Measurements from ENCODE around the gene ZNF76. TPM values are rescaled to one million over a fixed set of nuclear protein-coding genes. Genes with fewer than 3 reads are reported as not detected.

Gene ZNF76
- total and polyA plus RNA-seq, 7 donors: 17.9 to 37.3 (median 24.6) TPM

DNA sequence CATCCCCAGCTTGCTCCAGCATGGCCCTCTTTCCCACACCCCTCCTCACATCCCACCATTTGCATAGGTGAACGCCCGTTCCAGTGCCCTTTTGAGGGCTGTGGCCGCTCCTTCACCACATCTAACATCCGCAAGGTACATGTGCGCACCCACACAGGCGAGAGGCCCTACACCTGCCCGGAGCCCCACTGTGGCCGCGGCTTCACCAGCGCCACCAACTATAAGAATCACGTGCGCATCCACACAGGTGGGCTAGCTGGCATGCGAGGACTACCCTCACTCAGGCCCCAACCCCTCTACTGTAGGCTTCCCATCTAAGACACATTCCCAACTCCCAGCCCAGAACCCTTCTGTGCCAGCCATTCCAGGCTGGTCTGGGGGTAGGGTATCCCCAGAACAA lies 32.0 kb downstream of the ZNF76 start:
- H3K4me1 ChIP-seq: peaks cover 14% of the 10 kb centered on the region
- TF ChIP-seq, protein P1, sequence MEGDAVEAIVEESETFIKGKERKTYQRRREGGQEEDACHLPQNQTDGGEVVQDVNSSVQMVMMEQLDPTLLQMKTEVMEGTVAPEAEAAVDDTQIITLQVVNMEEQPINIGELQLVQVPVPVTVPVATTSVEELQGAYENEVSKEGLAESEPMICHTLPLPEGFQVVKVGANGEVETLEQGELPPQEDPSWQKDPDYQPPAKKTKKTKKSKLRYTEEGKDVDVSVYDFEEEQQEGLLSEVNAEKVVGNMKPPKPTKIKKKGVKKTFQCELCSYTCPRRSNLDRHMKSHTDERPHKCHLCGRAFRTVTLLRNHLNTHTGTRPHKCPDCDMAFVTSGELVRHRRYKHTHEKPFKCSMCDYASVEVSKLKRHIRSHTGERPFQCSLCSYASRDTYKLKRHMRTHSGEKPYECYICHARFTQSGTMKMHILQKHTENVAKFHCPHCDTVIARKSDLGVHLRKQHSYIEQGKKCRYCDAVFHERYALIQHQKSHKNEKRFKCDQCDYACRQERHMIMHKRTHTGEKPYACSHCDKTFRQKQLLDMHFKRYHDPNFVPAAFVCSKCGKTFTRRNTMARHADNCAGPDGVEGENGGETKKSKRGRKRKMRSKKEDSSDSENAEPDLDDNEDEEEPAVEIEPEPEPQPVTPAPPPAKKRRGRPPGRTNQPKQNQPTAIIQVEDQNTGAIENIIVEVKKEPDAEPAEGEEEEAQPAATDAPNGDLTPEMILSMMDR (IDR thresholded peaks at IDR 0.05): no peak
- intact Hi-C loops (cut with DNase I): loop anchor here (5.0 to 10.0 kb wide), 2 partner anchors 161 to 263 kb away; partner anchors contain the start of gene FANCE (in 1 of the 2)
- ATAC-seq: no peak
- peaks cover 2 to 92% of the 10 kb centered on the region in 2 donors for H3K36me3 ChIP-seq (ENCODE audit: insufficient read depth in 1 of 2, low read depth in 1 of 2)
- no peak overlapping the region for H3K27ac ChIP-seq
- H3K4me3 ChIP-seq: no peak overlapping the region
- 95 to 96% (median 95%) methylated on average over 13 of the region's 13 CpGs for WGBS, 3 donors
- H3K27me3 ChIP-seq (ENCODE audit: insufficient read depth in 3 of 3, low read length in 2 of 3): no peaks in the 10 kb centered on the region
- H3K9me3 ChIP-seq: no peaks in the 10 kb centered on the region
- no peak for DNase-seq

DNA sequence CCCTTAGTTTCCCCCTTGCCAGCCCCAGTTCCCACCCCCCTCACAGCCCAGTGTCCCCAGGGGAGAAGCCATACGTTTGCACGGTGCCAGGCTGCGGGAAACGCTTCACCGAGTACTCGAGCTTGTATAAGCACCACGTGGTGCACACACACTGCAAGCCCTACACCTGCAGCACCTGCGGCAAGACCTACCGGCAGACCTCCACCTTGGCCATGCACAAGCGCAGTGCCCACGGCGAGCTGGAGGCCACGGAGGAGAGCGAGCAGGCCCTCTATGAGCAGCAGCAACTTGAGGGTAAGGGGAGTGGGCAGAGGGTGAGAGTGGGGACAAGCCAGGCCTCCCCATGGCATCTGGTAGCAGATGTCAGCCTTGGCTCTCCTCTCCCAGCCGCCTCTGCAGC lies 33.0 kb downstream of the ZNF76 start:
- Histone ChIP-seq H3K9me3 (no peaks in the 10 kb centered on the region), H3K36me3 (ENCODE audit: insufficient read depth in 1 of 2, low read depth in 1 of 2) (peaks cover 2 to 82% of the 10 kb centered on the region in 2 donors), H3K4me1 (peaks cover 11% of the 10 kb centered on the region), H3K4me3 (no peak overlapping the region), H3K27me3 (ENCODE audit: insufficient read depth in 3 of 3, low read length in 2 of 3) (no peaks in the 10 kb centered on the region), H3K27ac (no peak overlapping the region)
- ATAC-seq (no peak), DNase-seq (no peak)
- 70 to 79% (median 75%) methylated on average over 15 of the region's 15 CpGs for WGBS, 3 donors
- TF ChIP-seq, protein P1 (IDR thresholded peaks at IDR 0.05): no peak
- intact Hi-C loops (cut with DNase I): loop anchor here (5.0 to 10.0 kb wide), 2 partner anchors 160 to 262 kb away; partner anchors contain the start of gene FANCE (in 1 of the 2)

DNA sequence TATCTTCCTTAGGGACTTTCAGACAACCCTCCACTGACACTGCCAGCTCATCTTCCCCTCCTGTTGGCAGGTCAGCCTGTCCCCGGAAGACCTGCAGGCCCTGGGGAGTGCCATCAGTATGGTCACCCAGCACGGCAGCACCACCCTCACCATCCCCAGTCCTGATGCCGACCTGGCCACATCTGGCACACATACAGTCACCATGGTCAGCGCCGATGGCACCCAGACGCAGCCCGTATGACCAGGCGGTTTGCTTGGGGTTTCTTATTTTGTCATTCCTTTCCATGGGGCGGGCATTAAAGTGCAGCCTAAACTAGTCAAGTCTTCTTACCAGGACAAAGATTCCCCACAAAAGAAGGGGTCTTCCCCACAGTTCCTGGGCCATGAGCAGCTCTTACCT lies 34.1 kb downstream of the ZNF76 start:
- H3K27me3 ChIP-seq (ENCODE audit: insufficient read depth in 3 of 3, low read length in 2 of 3): no peaks in the 10 kb centered on the region
- 80 to 90% (median 89%) methylated on average over 9 of the region's 9 CpGs for WGBS, 3 donors
- intact Hi-C loops (cut with DNase I): loop anchor here (5.0 to 10.0 kb wide), 2 partner anchors 159 to 261 kb away; partner anchors contain the start of gene FANCE (in 1 of the 2)
- H3K9me3 ChIP-seq: no peaks in the 10 kb centered on the region
- no peak overlapping the region for H3K4me3 ChIP-seq
- no peak for DNase-seq
- H3K36me3 ChIP-seq (ENCODE audit: insufficient read depth in 1 of 2, low read depth in 1 of 2): peaks cover 2 to 70% of the 10 kb centered on the region in 2 donors
- peaks cover 9% of the 10 kb centered on the region for H3K4me1 ChIP-seq
- H3K27ac ChIP-seq: no peak overlapping the region
- TF ChIP-seq, protein P1 (IDR thresholded peaks at IDR 0.05): no peak
- no peak for ATAC-seq

DNA sequence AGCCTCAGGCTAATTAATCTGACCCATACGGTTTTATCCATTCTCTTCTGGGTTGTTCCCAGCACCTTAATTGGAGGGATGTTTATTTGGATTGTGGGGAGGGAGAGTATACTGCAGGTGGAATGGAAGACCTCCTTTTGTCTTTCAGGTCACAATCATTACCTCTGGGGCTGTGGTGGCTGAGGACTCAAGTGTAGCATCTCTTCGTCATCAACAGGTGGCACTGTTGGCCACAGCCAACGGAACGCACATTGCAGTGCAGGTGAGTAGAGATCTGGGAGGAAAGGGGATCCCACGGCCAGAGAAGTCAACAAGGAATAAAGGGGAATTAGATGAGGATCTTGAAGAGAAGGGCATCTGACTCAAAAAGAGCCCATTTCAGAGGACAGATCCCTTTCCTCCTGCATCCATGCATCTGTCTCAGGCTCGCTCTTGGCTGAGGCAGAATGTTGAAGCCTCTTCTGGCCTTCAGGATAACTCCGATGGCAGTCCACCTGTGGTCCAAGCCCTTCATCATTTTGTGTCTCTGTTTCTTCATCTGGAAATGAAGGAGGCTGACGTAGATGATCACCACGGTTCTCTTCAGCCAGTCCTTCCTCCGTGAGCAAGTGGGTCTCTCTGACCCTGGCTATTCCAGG lies 34.9 kb downstream of the ZNF76 start:
- DNase-seq: peak; percentile 24 to 70
- intact Hi-C loops (cut with DNase I): loop anchor here (5.0 to 10.0 kb wide), 2 partner anchors 158 to 260 kb away; partner anchors contain the start of gene FANCE (in 1 of the 2)
- Histone ChIP-seq H3K27me3 (ENCODE audit: insufficient read depth in 3 of 3, low read length in 2 of 3) (no peaks in the 10 kb centered on the region), H3K4me1 (peaks cover 9% of the 10 kb centered on the region), H3K36me3 (ENCODE audit: insufficient read depth in 1 of 2, low read depth in 1 of 2) (peaks cover 2 to 62% of the 10 kb centered on the region in 2 donors), H3K9me3 (no peaks in the 10 kb centered on the region), H3K27ac (peak overlapping the region; percentile 3), H3K4me3 (no peak overlapping the region)
- TF ChIP-seq, protein P1 (IDR thresholded peaks at IDR 0.05): peak; percentile 67
- WGBS, 3 donors: 59 to 62% (median 59%) methylated on average over 10 of the region's 10 CpGs
- peak; percentile 59 to 83 (median 72) for ATAC-seq

Measured in psoas muscle (tissue), 8 donors.